NB4 (cell line): Measurements from ENCODE around the gene GLI3.

Experiments used
- CTCF ChIP-seq: IDR thresholded peaks from one replicate; pipeline ENCODE4 v1.5.1; 2012; ENCODE audit warnings: low read depth, low read length
- MAX ChIP-seq: IDR thresholded peaks from 2 replicates; pipeline ENCODE4 v1.6.1; 2011; ENCODE audit warnings: low read depth, low read length
- MYC ChIP-seq: IDR thresholded peaks from 2 replicates; pipeline ENCODE4 v1.6.1; 2011; ENCODE audit warnings: low read depth, low read length
- POLR2A ChIP-seq: IDR thresholded peaks from 2 replicates; pipeline ENCODE4 v1.6.1; 2011; ENCODE audit warnings: mild to moderate bottlenecking; ENCODE audit not compliant: insufficient read length; ENCODE audit errors: extremely low read depth

DNA sequence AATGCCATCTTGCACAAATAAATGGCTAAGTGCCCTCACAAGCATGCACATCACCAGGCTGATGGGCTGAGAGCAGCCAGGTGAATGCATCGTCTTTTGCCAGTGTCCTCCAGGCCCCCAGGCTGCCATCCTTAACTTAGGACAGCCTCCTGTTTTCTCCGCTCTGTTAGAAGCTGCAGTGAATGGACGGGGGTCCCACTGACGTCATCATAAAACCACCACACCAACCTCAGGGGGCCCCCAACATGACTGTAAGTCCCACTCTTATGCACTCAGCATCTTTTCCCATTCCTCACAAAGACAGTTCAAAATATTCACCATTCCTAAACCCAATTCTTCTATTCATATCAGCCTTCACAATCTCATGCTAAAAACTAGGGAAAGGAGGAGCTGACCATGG lies 34.4 kb downstream of the GLI3 start:
- TF ChIP-seq CTCF = no peak
- TF ChIP-seq POLR2A = no peak
- no peak for TF ChIP-seq MAX
- no peak for TF ChIP-seq MYC
